IMR-90 (cell line): ENCODE data around the gene GLI1. TPM values are rescaled to one million over a fixed set of nuclear protein-coding genes. Genes with fewer than 3 reads are reported as not detected.
"Not testable (repeated sequence)": the region's sequence is repeated elsewhere in the genome, so short reads cannot be mapped to it uniquely, and the experiment has no call there.

ENCODE experiments used
- ATAC-seq: fragments of 200-7000 bp; cut with Tn5 transposase; 2 replicates; pipeline ENCODE4 v1.9.1; 2020; ENCODE audit warnings: low read depth, mild to moderate bottlenecking, moderate library complexity
- BruUV-seq: library from RNA; stranded (reverse); fragments of 400-500 nt; replicated peaks from 2 replicates; lab custom pipeline; 2021; lab: Mats Ljungman, UMichigan
- CTCF ChIA-PET: fragments of 300-600 bp; formaldehyde crosslinking; extraction: SDS; loops from one replicate; lab custom pipeline; 2021; ENCODE audit warnings: antibody characterized with exemption; lab: Yijun Ruan, JAX
- POLR2A ChIA-PET: fragments of 300-600 bp; sonication (Branson Sonifier 250); formaldehyde crosslinking; loops from one replicate; lab custom pipeline; 2022; ENCODE audit warnings: antibody characterized with exemption; ENCODE audit not compliant: unreplicated experiment; lab: Charles Lee
- DNase-seq: peaks from one replicate; pipeline ENCODE4 v3.0.0; 2013
- H2AFZ ChIP-seq: replicated peaks from 2 replicates; pipeline ENCODE3; 2013; ENCODE audit warnings: low read length, mild to moderate bottlenecking; ENCODE audit not compliant: poor library complexity
- H2AK5ac ChIP-seq: 2 replicates; pipeline ENCODE4 v1.6.1; 2013; ENCODE audit warnings: low read depth, low read length, inconsistent platforms
- H2AK9ac ChIP-seq: replicated peaks from 2 replicates; pipeline ENCODE3; 2013; ENCODE audit warnings: mild to moderate bottlenecking, low read depth, low read length, moderate library complexity; ENCODE audit not compliant: poor library complexity
- H2BK120ac ChIP-seq: 2 replicates; pipeline ENCODE4 v1.6.1; 2013; ENCODE audit warnings: low read depth, low read length, inconsistent platforms
- H2BK15ac ChIP-seq: 3 replicates; pipeline ENCODE4 v1.6.1; 2013; ENCODE audit warnings: low read depth, low read length, inconsistent platforms
- H2BK20ac ChIP-seq: 2 replicates; pipeline ENCODE4 v1.6.1; 2013; ENCODE audit warnings: low read depth, mild to moderate bottlenecking, inconsistent platforms, low read length, moderate library complexity
- H2BK5ac ChIP-seq: 2 replicates; pipeline ENCODE4 v1.6.1; 2013; ENCODE audit warnings: mild to moderate bottlenecking, low read depth, low read length, inconsistent platforms; ENCODE audit not compliant: poor library complexity, severe bottlenecking
- H3K14ac ChIP-seq: replicated peaks from 2 replicates; pipeline ENCODE4 v1.6.1; 2013; ENCODE audit warnings: low read depth, low read length, inconsistent platforms
- H3K18ac ChIP-seq: 2 replicates; pipeline ENCODE4 v1.6.1; 2013; ENCODE audit warnings: low read depth, low read length, control low read depth
- H3K23ac ChIP-seq: 2 replicates; pipeline ENCODE4 v1.6.1; 2013; ENCODE audit warnings: low read depth, low read length, inconsistent platforms
- H3K27ac ChIP-seq: 2 replicates; pipeline ENCODE4 v1.5.1; 2013; ENCODE audit warnings: mild to moderate bottlenecking, control low read depth, low read length; ENCODE audit not compliant: insufficient read depth
- H3K27me3 ChIP-seq: 2 replicates; pipeline ENCODE4 v1.6.1; 2013; ENCODE audit warnings: low read length; ENCODE audit not compliant: control insufficient read depth, insufficient read depth
- H3K36me3 ChIP-seq: 2 replicates; pipeline ENCODE4 v1.6.1; 2013; ENCODE audit warnings: low read length, mixed read lengths; ENCODE audit not compliant: control insufficient read depth, insufficient read depth
- H3K4ac ChIP-seq: 2 replicates; pipeline ENCODE4 v1.6.1; 2013; ENCODE audit warnings: low read depth, low read length, inconsistent platforms
- H3K4me1 ChIP-seq: 2 replicates; pipeline ENCODE4 v1.6.1; 2013; ENCODE audit warnings: low read length, mixed read lengths; ENCODE audit not compliant: control insufficient read depth, insufficient read depth
- H3K4me2 ChIP-seq: 2 replicates; pipeline ENCODE4 v1.6.1; 2013; ENCODE audit warnings: low read depth, mild to moderate bottlenecking, control low read depth, low read length, moderate library complexity
- H3K4me3 ChIP-seq: 2 replicates; pipeline ENCODE4 v1.5.1; 2013; ENCODE audit warnings: low read depth, mild to moderate bottlenecking, control low read depth, low read length, moderate library complexity; ENCODE audit not compliant: insufficient read depth
- H3K56ac ChIP-seq: 2 replicates; pipeline ENCODE4 v1.6.1; 2013; ENCODE audit warnings: low read length, inconsistent platforms; ENCODE audit not compliant: insufficient read depth; ENCODE audit errors: extremely low read depth
- H3K79me1 ChIP-seq, 2 experiments: 2 replicates each; pipeline ENCODE4 v1.6.1; 2013; ENCODE audit warnings: low read length in 2 of 2, inconsistent platforms in 1 of 2, low read depth in 1 of 2
- H3K9ac ChIP-seq: 2 replicates; pipeline ENCODE4 v1.6.1; 2013; ENCODE audit warnings: low read depth, low read length, control low read depth
- H3K9me1 ChIP-seq: 2 replicates; pipeline ENCODE4 v1.6.1; 2013; ENCODE audit warnings: low read length, inconsistent platforms; ENCODE audit not compliant: insufficient read depth
- H3K9me3 ChIP-seq: 2 replicates; pipeline ENCODE4 v1.6.1; 2013; ENCODE audit warnings: low read length; ENCODE audit not compliant: control insufficient read depth, insufficient read depth
- H4K20me1 ChIP-seq: 2 replicates; pipeline ENCODE4 v1.6.1; 2013; ENCODE audit warnings: low read length, inconsistent platforms; ENCODE audit not compliant: insufficient read depth
- H4K5ac ChIP-seq: 2 replicates; pipeline ENCODE4 v1.6.1; 2013; ENCODE audit warnings: mild to moderate bottlenecking, low read depth, low read length, control low read depth
- H4K8ac ChIP-seq, 2 experiments: 2 replicates each; pipeline ENCODE4 v1.6.1; 2013; ENCODE audit warnings: low read depth in 2 of 2, low read length in 2 of 2, control low read depth in 1 of 2, inconsistent platforms in 1 of 2
- H4K91ac ChIP-seq: 2 replicates; pipeline ENCODE4 v1.6.1; 2013; ENCODE audit warnings: low read depth, low read length, inconsistent platforms; ENCODE audit not compliant: insufficient read depth
- WGBS, 2 experiments: methylation state at CpG; one replicate each; pipeline versions ENCODE4 v1.1.5 to v1.1.7; 2013; ENCODE audit warnings: missing lambda C conversion rate in 2 of 2; ENCODE audit not compliant: insufficient read length in 1 of 2; ENCODE audit errors: extremely low coverage in 2 of 2; 5-methylcytosine and 5-hydroxymethylcytosine counted together
- dilution Hi-C: fragments of 300-500 bp; cut with HindIII; formaldehyde crosslinking; loops from one replicate; pipeline ENCODE4 v1.14.3; 2018; ENCODE audit warnings: low sequenced_read_pairs; ENCODE audit not compliant: unreplicated experiment
- in situ Hi-C: fragments of 300-500 bp; cut with MboI; formaldehyde crosslinking; loops from 3 replicates; pipeline ENCODE4 v1.14.3; 2019; ENCODE audit warnings: low sequenced_read_pairs, inconsistent platforms, mixed read lengths
- intact Hi-C: fragments of 100-400 bp; cut with micrococcal nuclease; formaldehyde crosslinking; loops from 2 replicates; pipeline ENCODE4 v1.10.0; 2022
- polyA plus RNA-seq, 3 experiments: library from polyadenylated mRNA; depleted of rRNA; stranded (reverse); fragments of >200 nt; gene quantifications; 2 replicates each; pipeline ENCODE4 v1.2.3, GENCODE V29; 2012; ENCODE audit warnings: low replicate concordance in 1 of 3
- total RNA-seq: library from RNA; depleted of rRNA; stranded (reverse); fragments of >200 nt; gene quantifications from 2 replicates; pipeline ENCODE4 v1.2.3, GENCODE V29; 2012

The GLI1 gene
- total and polyA plus RNA-seq, 2 of the 4 experiments (the other 2 are of a cell fraction), result 1.3 to 3.8 TPM

GRCh38 chr12:57507796-57508195 lies 48.2 kb downstream of the GLI1 start:
- CTCF ChIA-PET, intact Hi-C loops, BruUV-seq, H3K27me3 ChIP-seq, H3K14ac ChIP-seq, H4K8ac ChIP-seq, ATAC-seq, H3K23ac ChIP-seq, H3K18ac ChIP-seq, H3K4me1 ChIP-seq, H2BK15ac ChIP-seq, H3K9ac ChIP-seq, H3K4me2 ChIP-seq, H2AK9ac ChIP-seq, DNase-seq, H3K27ac ChIP-seq, H2AFZ ChIP-seq, H3K4me3 ChIP-seq, H2AK5ac ChIP-seq, H2BK5ac ChIP-seq, H4K5ac ChIP-seq, H2BK120ac ChIP-seq, dilution Hi-C loops, H3K4ac ChIP-seq, H2BK20ac ChIP-seq, H3K9me3 ChIP-seq, H3K56ac ChIP-seq, POLR2A ChIA-PET, H3K9me1 ChIP-seq, in situ Hi-C loops, H4K91ac ChIP-seq: not testable (repeated sequence)
- Histone ChIP-seq H3K36me3 (peaks cover 65% of the 10 kb centered on the region), H4K20me1 (peaks cover 33% of the 10 kb centered on the region), H3K79me1 (peaks cover 22 to 51% of the 10 kb centered on the region in 2 experiments; a peak in 3 of 4 replicates)
- no CpG with 5 or more reads among the region's 28 CpGs for WGBS, 2 experiments
